A549 treated with ZK216348 at 1 μM for 4 hours (cell line): ENCODE data around the gene FXYD2. TPM values are rescaled to one million over a fixed set of nuclear protein-coding genes. Genes with fewer than 3 reads are reported as not detected.

ENCODE experiments used
- total RNA-seq: library from RNA; stranded (reverse); fragments of 200-300 nt; extraction: Qiagen RNA extraction; gene quantifications from 5 replicates; pipeline ENCODE4 v1.2.3, GENCODE V29; 2022; ENCODE audit warnings: low read depth

FXYD2 gene
- 14.5 to 21.4 TPM (median 17.9 TPM) in 5 replicates for total RNA-seq

GRCh38 chr11:117824571-117825537, at the start of gene FXYD2:
Gene FXYD2 (minus strand): TSS chr11:117824744. CDS start chr11:117824678, 66 bp downstream.

GRCh38 chr11:117796872-117797529, 27.5 kb downstream of the FXYD2 start, which contains the start of gene DSCAML1:
Gene DSCAML1 (minus strand): TSS chr11:117797216. CDS start chr11:117797079, 137 bp downstream.

Other genes starting within 250 kb of the FXYD2 start
- 0.14 to 0.66 TPM (median 0.27 TPM) in 5 replicates for gene DSCAML1, start 27.5 kb downstream of the FXYD2 start, total RNA-seq
- gene FXYD6, start 51.9 kb upstream of the FXYD2 start, total RNA-seq = 0.20 to 0.53 TPM (median 0.31 TPM) in 5 replicates
- not detected in 5 replicates for gene TMPRSS13, start 104.7 kb upstream of the FXYD2 start, total RNA-seq
- 0.06 to 0.09 TPM in 2 of 5 replicates, not detected in the others for gene IL10RA, start 161.7 kb upstream of the FXYD2 start, total RNA-seq